Lung (tissue), 12 donors: Measurements from ENCODE around the gene SUGCT. TPM values are rescaled to one million over a fixed set of nuclear protein-coding genes. Genes with fewer than 3 reads are reported as not detected.
"Not testable (repeated sequence)": the region's sequence is repeated elsewhere in the genome, so short reads cannot be mapped to it uniquely, and the experiment has no call there.

ENCODE experiments used
- ATAC-seq: fragments of 200-7000 bp; cut with Tn5 transposase; one replicate; pipeline ENCODE4 v1.9.1; 2020; ENCODE audit warnings: moderate number of reproducible peaks; ENCODE audit not compliant: insufficient read depth, low FRiP score
- DNase-seq, 3 donors: peaks; one replicate each; pipeline ENCODE4 v3.0.0-alpha.2; 2013 to 2017
- H3K27ac ChIP-seq, 2 donors: one replicate each; pipeline ENCODE4 v1.5.1; 2013; ENCODE audit warnings: mild to moderate bottlenecking in 2 of 2, moderate library complexity in 2 of 2, control low read depth in 1 of 2, inconsistent platforms in 1 of 2, low read depth in 1 of 2, low read length in 1 of 2
- H3K27me3 ChIP-seq, 3 donors: one replicate each; pipeline ENCODE4 v1.5.1; 2013; ENCODE audit warnings: low read length in 2 of 3; ENCODE audit not compliant: control insufficient read depth in 3 of 3, insufficient read depth in 3 of 3
- H3K36me3 ChIP-seq, 4 donors: one replicate each; pipeline ENCODE4 v1.5.1; 2013; ENCODE audit warnings: low read length in 4 of 4, mild to moderate bottlenecking in 1 of 4, moderate library complexity in 1 of 4; ENCODE audit not compliant: control insufficient read depth in 4 of 4, insufficient read depth in 4 of 4
- H3K4me1 ChIP-seq, 5 donors: one replicate each; pipeline ENCODE4 v1.5.1; 2013; ENCODE audit warnings: low read length in 5 of 5, mild to moderate bottlenecking in 2 of 5, moderate library complexity in 1 of 5; ENCODE audit not compliant: control insufficient read depth in 5 of 5, insufficient read depth in 5 of 5
- H3K4me3 ChIP-seq: one replicate; pipeline ENCODE4 v1.5.1; 2013; ENCODE audit warnings: mild to moderate bottlenecking, control low read depth, moderate library complexity
- H3K9ac ChIP-seq, 2 donors: one replicate each; pipeline ENCODE4 v1.5.1; 2013; ENCODE audit warnings: low read length in 2 of 2, control low read depth in 1 of 2; ENCODE audit not compliant: insufficient read depth in 1 of 2
- H3K9me3 ChIP-seq, 4 donors: one replicate each; pipeline ENCODE4 v1.5.1; 2013; ENCODE audit warnings: low read length in 3 of 4, mild to moderate bottlenecking in 1 of 4, moderate library complexity in 1 of 4; ENCODE audit not compliant: control insufficient read depth in 4 of 4, insufficient read depth in 3 of 4
- CTCF ChIP-seq: IDR thresholded peaks from 2 replicates; pipeline ENCODE4 v1.5.1; 2012; ENCODE audit warnings: mild to moderate bottlenecking; ENCODE audit errors: control extremely low read depth, extremely low read depth
- WGBS, 2 donors: extraction: QIAGEN DNeasy Blood & Tissue Kit; methylation state at CpG; one replicate each; pipeline ENCODE4 v1.1.7; 2013; 5-methylcytosine and 5-hydroxymethylcytosine counted together
- polyA plus RNA-seq, 2 donors: library from polyadenylated mRNA; stranded (reverse); fragments of 200-250 nt; gene quantifications; one replicate each; pipeline ENCODE4 v1.2.1, GENCODE V29; 2013
- total RNA-seq, 2 donors: library from RNA; depleted of rRNA in 1 of 2; stranded (reverse); fragments of >200 nt in 1 of 2; gene quantifications; one replicate each; pipeline ENCODE4 v1.2.1, GENCODE V29; 2014 to 2021
- donor health status: control.
- donor health status: control.
- donor health status: Bipolar disorder and iron deficiency.
- donor health status: healthy.
- donor health status: DM: yes; HTN: yes; CAD: no.

SUGCT gene
- total and polyA plus RNA-seq, 4 donors = 0.23 to 4.2 (median 1.8) TPM

- TF ChIP-seq CTCF = no peak
- 64 to 75% methylated on average over 3 of the region's 3 CpGs for WGBS, 2 donors
- H3K4me3 ChIP-seq = no peak overlapping the region
- no peaks in the 10 kb centered on the region for H3K4me1 ChIP-seq
- no peaks in the 10 kb centered on the region for H3K36me3 ChIP-seq
- no peaks in the 10 kb centered on the region for H3K27me3 ChIP-seq
- ATAC-seq (no peak), DNase-seq (no peak)
- H3K9me3 ChIP-seq = peaks cover 0 to 1% (median 0%) of the 10 kb centered on the region in 4 donors
- H3K27ac ChIP-seq = no peak overlapping the region
- no peak overlapping the region for H3K9ac ChIP-seq
Measured at GRCh38 chr7:40403703-40404476, 269.1 kb downstream of the SUGCT start.

GRCh38 chr7:40405991-40406390 is 271.2 kb downstream of the SUGCT start:
- Histone ChIP-seq H3K36me3 (no peaks in the 10 kb centered on the region), H3K27me3 (no peaks in the 10 kb centered on the region), H3K9me3 (peaks cover 0 to 2% (median 0%) of the 10 kb centered on the region in 4 donors), H3K27ac (no peak overlapping the region), H3K4me3 (no peak overlapping the region), H3K4me1 (no peaks in the 10 kb centered on the region), H3K9ac (no peak overlapping the region)
- DNase-seq (no peak), ATAC-seq (no peak)
- WGBS, 2 donors = 86 to 98% methylated on average over 2 of the region's 2 CpGs
- TF ChIP-seq CTCF = no peak

GRCh38 chr7:40412323-40412722 is 277.5 kb downstream of the SUGCT start:
- ATAC-seq = no peak
- Histone ChIP-seq H3K27ac (no peak overlapping the region), H3K27me3 (no peaks in the 10 kb centered on the region), H3K9me3 (peaks cover 0 to 5% (median 0%) of the 10 kb centered on the region in 4 donors), H3K36me3 (no peaks in the 10 kb centered on the region), H3K4me3 (no peak overlapping the region), H3K4me1 (peaks cover 0 to 3% (median 0%) of the 10 kb centered on the region in 5 donors), H3K9ac (no peak overlapping the region)
- peak in 2 of 3 donors; percentile 5 to 15 for DNase-seq
- 83% methylated on average over 2 of the region's 2 CpGs for WGBS, 2 donors
- TF ChIP-seq CTCF = no peak

GRCh38 chr7:40414704-40415103 is 279.9 kb downstream of the SUGCT start:
- ATAC-seq, H3K9me3 ChIP-seq, H3K9ac ChIP-seq, H3K27me3 ChIP-seq, H3K4me1 ChIP-seq, H3K36me3 ChIP-seq, H3K4me3 ChIP-seq, DNase-seq, H3K27ac ChIP-seq: not testable (repeated sequence)
- 89 to 94% methylated on average over 9 of the region's 9 CpGs for WGBS, 2 donors
